Type B pancreatic cell (in vitro differentiated cells): ENCODE measurements around the gene EFCAB11. TPM values are rescaled to one million over a fixed set of nuclear protein-coding genes. Genes with fewer than 3 reads are reported as not detected.

Experiments used
- DNase-seq: peaks from one replicate; pipeline ENCODE4 v3.0.0; 2021; ENCODE audit warnings: mixed read lengths; ENCODE audit not compliant: unreplicated experiment; ENCODE audit errors: extremely low spot score
- H3K27ac Mint-ChIP-seq: 2 replicates; pipeline ENCODE4 v1.8.0; 2021; ENCODE audit warnings: mild to moderate bottlenecking, mixed read lengths
- H3K27me3 Mint-ChIP-seq: 2 replicates; pipeline ENCODE4 v1.8.0; 2021; ENCODE audit warnings: mixed read lengths
- H3K36me3 Mint-ChIP-seq: 2 replicates; pipeline ENCODE4 v1.8.0; 2021; ENCODE audit warnings: mixed read lengths
- H3K4me1 Mint-ChIP-seq: one replicate; pipeline ENCODE4 v1.8.0; 2021; ENCODE audit warnings: mixed read lengths; ENCODE audit not compliant: unreplicated experiment
- H3K4me3 Mint-ChIP-seq: 2 replicates; pipeline ENCODE4 v1.8.0; 2021; ENCODE audit warnings: mild to moderate bottlenecking, mixed read lengths
- H3K9me3 Mint-ChIP-seq: 2 replicates; pipeline ENCODE4 v1.8.0; 2021; ENCODE audit warnings: mixed read lengths
- CTCF ChIP-seq: fragments of 200-600 bp; sonication (generic); conservative IDR thresholded peaks from 2 replicates; pipeline ENCODE4 v1.5.0; 2021; ENCODE audit warnings: antibody characterized with exemption, mild to moderate bottlenecking
- total RNA-seq: library from RNA; stranded (reverse); gene quantifications from 2 replicates; pipeline ENCODE4 v1.2.1, GENCODE V29; 2021; ENCODE audit warnings: low replicate concordance

The EFCAB11 gene
- total RNA-seq, 1 donor from 2014 or later = 16.0 TPM

- DNase-seq = no peak
These were observed 8.9 kb upstream of the EFCAB11 start for GRCh38 chr14:89963288-89963978.

GRCh38 chr14:89960914-89961313 lies 6.4 kb upstream of the EFCAB11 start:
- Mint-ChIP-seq H3K27me3 (no peaks in the 10 kb centered on the region), H3K4me1 (peaks cover 18% of the 10 kb centered on the region), H3K36me3 (peaks cover 23% of the 10 kb centered on the region), H3K27ac (peak overlapping the region; percentile 31), H3K9me3 (no peaks in the 10 kb centered on the region), H3K4me3 (no peak overlapping the region)
- no peak for TF ChIP-seq CTCF
- no peak for DNase-seq

More at GRCh38 chr14:89963288-89963978, 8.9 kb upstream of the EFCAB11 start:
- peaks cover 11% of the 10 kb centered on the region for H3K4me1 Mint-ChIP-seq
- peaks cover 32% of the 10 kb centered on the region for H3K36me3 Mint-ChIP-seq
- H3K4me3 Mint-ChIP-seq = no peak overlapping the region
- TF ChIP-seq CTCF = no peak
- no peaks in the 10 kb centered on the region for H3K27me3 Mint-ChIP-seq
- no peak overlapping the region for H3K27ac Mint-ChIP-seq
- H3K9me3 Mint-ChIP-seq = no peaks in the 10 kb centered on the region

- Mint-ChIP-seq H3K9me3 (no peaks in the 10 kb centered on the region), H3K27ac (no peak overlapping the region), H3K4me3 (no peak overlapping the region), H3K36me3 (peaks cover 22% of the 10 kb centered on the region), H3K27me3 (no peaks in the 10 kb centered on the region), H3K4me1 (peaks cover 18% of the 10 kb centered on the region)
- no peak for TF ChIP-seq CTCF
- no peak for DNase-seq
These were observed 5.4 kb upstream of the EFCAB11 start for GRCh38 chr14:89959853-89960445.

GRCh38 chr14:89958966-89959365 lies 4.4 kb upstream of the EFCAB11 start:
- no peaks in the 10 kb centered on the region for H3K9me3 Mint-ChIP-seq
- peaks cover 18% of the 10 kb centered on the region for H3K4me1 Mint-ChIP-seq
- no peak for DNase-seq
- H3K4me3 Mint-ChIP-seq = no peak overlapping the region
- peaks cover 16% of the 10 kb centered on the region for H3K36me3 Mint-ChIP-seq
- H3K27ac Mint-ChIP-seq = no peak overlapping the region
- no peaks in the 10 kb centered on the region for H3K27me3 Mint-ChIP-seq
- TF ChIP-seq CTCF = no peak

- Mint-ChIP-seq H3K4me3 (peak overlapping the region; percentile 97), H3K36me3 (peaks cover 8% of the 10 kb centered on the region), H3K4me1 (peaks cover 27% of the 10 kb centered on the region), H3K27ac (peak overlapping the region; percentile 98), H3K27me3 (no peaks in the 10 kb centered on the region), H3K9me3 (no peaks in the 10 kb centered on the region)
- TF ChIP-seq CTCF = no peak
- no peak for DNase-seq
These were observed 3.3 kb upstream of the EFCAB11 start for GRCh38 chr14:89957791-89958190.
